GM19463 (cell line): ENCODE results near the gene ZNF653.
"Not testable (repeated sequence)": the region's sequence is repeated elsewhere in the genome, so short reads cannot be mapped to it uniquely, and the experiment has no call there.

Experiments used
- ATAC-seq: cut with Tn5 transposase; IDR thresholded peaks from one replicate; pipeline ENCODE4 v1.9.1; 2021; ENCODE audit warnings: mild to moderate bottlenecking, moderate library complexity; ENCODE audit not compliant: unreplicated experiment

Gene ZNF653

GRCh38 chr19:11435833-11436313 is 69.8 kb downstream of the ZNF653 start:
- ATAC-seq: no peak

GRCh38 chr19:11435057-11435832 is 70.4 kb downstream of the ZNF653 start, which contains the start of the genes ODAD3 and PRKCSH:
Gene ODAD3 (minus strand): TSS chr19:11435121. CDS start chr19:11435016, 105 bp downstream.
Gene PRKCSH (plus strand): TSS chr19:11435635. CDS start chr19:11436118, 483 bp downstream.
- peak; percentile 90 for ATAC-seq

- ATAC-seq: no peak
Observed at GRCh38 chr19:11434703-11435056, 71.0 kb downstream of the ZNF653 start.

- ATAC-seq: not testable (repeated sequence)
Observed at GRCh38 chr19:11433526-11433925, 72.1 kb downstream of the ZNF653 start.
